Activated T-cell treated with anti-CD3 and anti-CD28 coated beads, Interleukin-2, amount 50 U/mL, for 4 hours (primary cell): Measurements from ENCODE around the gene TENM4. TPM values are rescaled to one million over a fixed set of nuclear protein-coding genes. Genes with fewer than 3 reads are reported as not detected.

ENCODE experiments used
- ATAC-seq, 2 donors: fragments of 200-7000 bp; cut with Tn5 transposase; one replicate each; pipeline ENCODE4 v1.10.0; 2021
- DNase-seq: peaks from one replicate; pipeline ENCODE4 v3.0.0-alpha.2; 2020
- H3K27me3 Mint-ChIP-seq: one replicate; pipeline ENCODE4 v1.8.0; 2021; ENCODE audit warnings: low read depth, mixed read lengths
- H3K36me3 Mint-ChIP-seq: one replicate; pipeline ENCODE4 v1.8.0; 2022; ENCODE audit warnings: mixed read lengths; ENCODE audit not compliant: insufficient read depth
- H3K4me1 Mint-ChIP-seq: one replicate; pipeline ENCODE4 v1.8.0; 2021; ENCODE audit warnings: low read depth, mixed read lengths
- H3K4me3 Mint-ChIP-seq: one replicate; pipeline ENCODE4 v1.8.0; 2021; ENCODE audit warnings: mild to moderate bottlenecking, moderate library complexity, mixed read lengths
- H3K9me3 Mint-ChIP-seq: one replicate; pipeline ENCODE4 v1.8.0; 2021; ENCODE audit warnings: mixed read lengths
- total RNA-seq, 3 donors: library from RNA; stranded (reverse); gene quantifications; one replicate each; pipeline ENCODE4 v1.2.1, GENCODE V29; 2021

Gene TENM4
- total RNA-seq, 3 donors from 2014 or later = 0.10 to 0.30 TPM; not detected in 1

- H3K4me3 Mint-ChIP-seq = no peak overlapping the region
- H3K27me3 Mint-ChIP-seq = peaks cover 2% of the 10 kb centered on the region
- H3K36me3 Mint-ChIP-seq = no peaks in the 10 kb centered on the region
- DNase-seq (no peak), ATAC-seq (no peak)
- no peaks in the 10 kb centered on the region for H3K9me3 Mint-ChIP-seq
- no peaks in the 10 kb centered on the region for H3K4me1 Mint-ChIP-seq
These were observed 219.2 kb downstream of the TENM4 start for GRCh38 chr11:79221444-79222130.

GRCh38 chr11:79220171-79220570 is 220.7 kb downstream of the TENM4 start:
- no peak for DNase-seq
- no peak for ATAC-seq
- Mint-ChIP-seq H3K9me3 (no peaks in the 10 kb centered on the region), H3K4me1 (no peaks in the 10 kb centered on the region), H3K36me3 (no peaks in the 10 kb centered on the region), H3K4me3 (no peak overlapping the region), H3K27me3 (peaks cover 3% of the 10 kb centered on the region)

GRCh38 chr11:79219186-79220045 is 221.4 kb downstream of the TENM4 start:
- H3K36me3 Mint-ChIP-seq = no peaks in the 10 kb centered on the region
- H3K4me3 Mint-ChIP-seq = no peak overlapping the region
- H3K9me3 Mint-ChIP-seq = no peaks in the 10 kb centered on the region
- no peak for DNase-seq
- peaks cover 3% of the 10 kb centered on the region for H3K27me3 Mint-ChIP-seq
- H3K4me1 Mint-ChIP-seq = no peaks in the 10 kb centered on the region
- ATAC-seq = no peak

- peaks cover 3% of the 10 kb centered on the region for H3K27me3 Mint-ChIP-seq
- H3K4me3 Mint-ChIP-seq = no peak overlapping the region
- no peaks in the 10 kb centered on the region for H3K36me3 Mint-ChIP-seq
- H3K9me3 Mint-ChIP-seq = no peaks in the 10 kb centered on the region
- ATAC-seq = no peak
- no peak for DNase-seq
- no peaks in the 10 kb centered on the region for H3K4me1 Mint-ChIP-seq
These were observed 228.1 kb downstream of the TENM4 start for GRCh38 chr11:79212741-79213190.

- Mint-ChIP-seq H3K36me3 (no peaks in the 10 kb centered on the region), H3K4me1 (no peaks in the 10 kb centered on the region), H3K27me3 (no peaks in the 10 kb centered on the region), H3K9me3 (no peaks in the 10 kb centered on the region), H3K4me3 (no peak overlapping the region)
- no peak for DNase-seq
- ATAC-seq = no peak
These were observed 231.1 kb downstream of the TENM4 start for GRCh38 chr11:79209540-79210266.

GRCh38 chr11:79208126-79208525 is 232.7 kb downstream of the TENM4 start:
- no peaks in the 10 kb centered on the region for H3K4me1 Mint-ChIP-seq
- no peaks in the 10 kb centered on the region for H3K36me3 Mint-ChIP-seq
- H3K4me3 Mint-ChIP-seq = no peak overlapping the region
- no peaks in the 10 kb centered on the region for H3K9me3 Mint-ChIP-seq
- DNase-seq = no peak
- no peaks in the 10 kb centered on the region for H3K27me3 Mint-ChIP-seq
- no peak for ATAC-seq

- H3K27me3 Mint-ChIP-seq = no peaks in the 10 kb centered on the region
- no peaks in the 10 kb centered on the region for H3K36me3 Mint-ChIP-seq
- no peak for ATAC-seq
- no peaks in the 10 kb centered on the region for H3K9me3 Mint-ChIP-seq
- H3K4me1 Mint-ChIP-seq = no peaks in the 10 kb centered on the region
- DNase-seq = no peak
- no peak overlapping the region for H3K4me3 Mint-ChIP-seq
These were observed 233.9 kb downstream of the TENM4 start for GRCh38 chr11:79206951-79207350.

- ATAC-seq = no peak
- Mint-ChIP-seq H3K4me3 (no peak overlapping the region), H3K4me1 (no peaks in the 10 kb centered on the region), H3K36me3 (no peaks in the 10 kb centered on the region), H3K27me3 (no peaks in the 10 kb centered on the region), H3K9me3 (no peaks in the 10 kb centered on the region)
- no peak for DNase-seq
These were observed 235.0 kb downstream of the TENM4 start for GRCh38 chr11:79205786-79206185.

- no peak for ATAC-seq
- H3K9me3 Mint-ChIP-seq = no peaks in the 10 kb centered on the region
- no peaks in the 10 kb centered on the region for H3K36me3 Mint-ChIP-seq
- H3K4me1 Mint-ChIP-seq = no peaks in the 10 kb centered on the region
- no peak for DNase-seq
- H3K27me3 Mint-ChIP-seq = no peaks in the 10 kb centered on the region
- H3K4me3 Mint-ChIP-seq = no peak overlapping the region
These were observed 239.0 kb downstream of the TENM4 start for GRCh38 chr11:79201677-79202347.

GRCh38 chr11:79200398-79201070 is 240.3 kb downstream of the TENM4 start:
- no peak for ATAC-seq
- Mint-ChIP-seq H3K4me3 (no peak overlapping the region), H3K27me3 (no peaks in the 10 kb centered on the region), H3K4me1 (no peaks in the 10 kb centered on the region), H3K36me3 (no peaks in the 10 kb centered on the region), H3K9me3 (no peaks in the 10 kb centered on the region)
- no peak for DNase-seq

- no peaks in the 10 kb centered on the region for H3K36me3 Mint-ChIP-seq
- H3K4me1 Mint-ChIP-seq = no peaks in the 10 kb centered on the region
- H3K9me3 Mint-ChIP-seq = no peaks in the 10 kb centered on the region
- H3K27me3 Mint-ChIP-seq = no peaks in the 10 kb centered on the region
- H3K4me3 Mint-ChIP-seq = no peak overlapping the region
- DNase-seq (no peak), ATAC-seq (no peak)
These were observed 241.0 kb downstream of the TENM4 start for GRCh38 chr11:79199729-79200354.

- no peaks in the 10 kb centered on the region for H3K4me1 Mint-ChIP-seq
- H3K4me3 Mint-ChIP-seq = no peak overlapping the region
- no peaks in the 10 kb centered on the region for H3K36me3 Mint-ChIP-seq
- H3K9me3 Mint-ChIP-seq = no peaks in the 10 kb centered on the region
- H3K27me3 Mint-ChIP-seq = no peaks in the 10 kb centered on the region
- ATAC-seq (no peak), DNase-seq (no peak)
These were observed 242.0 kb downstream of the TENM4 start for GRCh38 chr11:79198898-79199250.

GRCh38 chr11:79198203-79198897 is 242.5 kb downstream of the TENM4 start:
- no peak for ATAC-seq
- Mint-ChIP-seq H3K9me3 (no peaks in the 10 kb centered on the region), H3K36me3 (no peaks in the 10 kb centered on the region), H3K4me3 (no peak overlapping the region), H3K4me1 (no peaks in the 10 kb centered on the region), H3K27me3 (no peaks in the 10 kb centered on the region)
- no peak for DNase-seq
